Astrocyte of the spinal cord (primary cell): ENCODE data around the gene RPS6KA5.
A peak's percentile ranks its signal among the peaks of the same experiment; 100 is the strongest.
"Not testable (repeated sequence)": the region's sequence is repeated elsewhere in the genome, so short reads cannot be mapped to it uniquely, and the experiment has no call there.

Source experiments
- DNase-seq: peaks from one replicate; pipeline ENCODE4 v3.0.0; 2011; ENCODE audit warnings: low read depth, low spot score
- H3K4me3 ChIP-seq: 2 replicates; pipeline ENCODE4 v1.5.1; 2011; ENCODE audit warnings: low read depth, mild to moderate bottlenecking, low read length, moderate library complexity
- in situ Hi-C: cut with HindIII; loops from 2 replicates; pipeline ENCODE4 v1.10.0; 2017; ENCODE audit warnings: low sequenced_read_pairs
- TF ChIP-seq, protein P1 (sequence below): IDR thresholded peaks from 2 replicates; pipeline ENCODE4 v1.5.1; 2012; ENCODE audit warnings: low read depth, mild to moderate bottlenecking, low read length, inconsistent platforms

The RPS6KA5 gene

DNA sequence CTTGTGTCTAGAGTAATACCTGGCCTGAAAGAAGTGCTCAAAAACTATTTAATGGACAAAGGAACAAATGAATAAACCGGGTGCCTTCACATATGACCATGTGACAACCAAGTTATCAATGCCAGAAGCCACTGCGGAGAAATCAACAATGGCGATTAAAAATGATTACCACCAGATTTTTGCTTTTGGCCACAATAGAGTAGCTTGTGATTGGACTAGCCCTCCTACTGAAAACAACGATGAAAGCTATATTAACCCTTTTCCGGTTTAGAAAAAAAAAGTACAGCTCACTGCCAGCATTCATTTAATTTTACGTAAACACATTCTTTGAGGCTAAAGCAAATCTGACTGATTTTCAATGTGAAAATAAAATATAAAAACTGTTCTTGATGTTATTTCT lies 202.6 kb downstream of the RPS6KA5 start:
- in situ Hi-C loops = no loop called here

DNA sequence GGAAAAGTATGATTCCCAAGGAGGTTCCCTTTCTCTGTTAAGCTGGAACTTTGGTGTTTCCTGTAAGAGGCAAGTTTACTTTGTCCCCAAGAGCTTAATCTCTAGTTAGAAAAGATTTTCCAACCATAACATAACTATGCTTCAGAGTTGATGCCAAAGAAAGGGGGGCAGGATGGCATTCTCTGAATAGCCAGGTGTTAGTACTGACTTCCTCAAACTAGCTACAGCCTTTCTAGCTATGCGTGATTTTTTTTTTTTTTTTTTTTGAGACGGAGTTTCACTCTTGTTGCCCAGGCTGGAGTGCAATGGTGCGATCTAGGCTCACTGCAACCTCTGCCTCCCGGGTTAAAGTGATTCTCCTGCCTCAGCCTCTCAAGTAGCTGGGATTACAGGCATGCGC lies 204.3 kb downstream of the RPS6KA5 start:
- DNase-seq, H3K4me3 ChIP-seq, in situ Hi-C loops: not testable (repeated sequence)

More for the DNA sequence above, 202.6 kb downstream of the RPS6KA5 start:
- H3K4me3 ChIP-seq = no peak overlapping the region
- no peak for DNase-seq
- TF ChIP-seq, protein P1, sequence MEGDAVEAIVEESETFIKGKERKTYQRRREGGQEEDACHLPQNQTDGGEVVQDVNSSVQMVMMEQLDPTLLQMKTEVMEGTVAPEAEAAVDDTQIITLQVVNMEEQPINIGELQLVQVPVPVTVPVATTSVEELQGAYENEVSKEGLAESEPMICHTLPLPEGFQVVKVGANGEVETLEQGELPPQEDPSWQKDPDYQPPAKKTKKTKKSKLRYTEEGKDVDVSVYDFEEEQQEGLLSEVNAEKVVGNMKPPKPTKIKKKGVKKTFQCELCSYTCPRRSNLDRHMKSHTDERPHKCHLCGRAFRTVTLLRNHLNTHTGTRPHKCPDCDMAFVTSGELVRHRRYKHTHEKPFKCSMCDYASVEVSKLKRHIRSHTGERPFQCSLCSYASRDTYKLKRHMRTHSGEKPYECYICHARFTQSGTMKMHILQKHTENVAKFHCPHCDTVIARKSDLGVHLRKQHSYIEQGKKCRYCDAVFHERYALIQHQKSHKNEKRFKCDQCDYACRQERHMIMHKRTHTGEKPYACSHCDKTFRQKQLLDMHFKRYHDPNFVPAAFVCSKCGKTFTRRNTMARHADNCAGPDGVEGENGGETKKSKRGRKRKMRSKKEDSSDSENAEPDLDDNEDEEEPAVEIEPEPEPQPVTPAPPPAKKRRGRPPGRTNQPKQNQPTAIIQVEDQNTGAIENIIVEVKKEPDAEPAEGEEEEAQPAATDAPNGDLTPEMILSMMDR = no peak

DNA sequence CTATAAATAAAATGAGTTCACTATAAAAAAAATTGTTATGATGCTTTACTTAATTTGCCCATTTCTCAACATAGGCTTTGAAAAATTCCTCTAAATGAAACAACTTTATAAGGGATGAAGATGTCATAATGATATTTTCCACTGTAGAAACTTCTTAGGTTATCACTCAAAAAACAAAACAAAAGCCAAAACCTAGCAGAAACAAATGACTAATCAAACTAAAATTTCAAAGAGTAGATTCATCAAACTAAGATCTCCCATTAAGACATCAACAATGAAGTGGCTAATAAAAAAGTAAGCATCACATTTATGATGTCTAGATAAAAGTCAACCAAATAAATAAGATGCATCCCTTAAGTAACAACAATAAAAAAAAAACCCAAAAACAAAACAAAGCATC lies 207.3 kb downstream of the RPS6KA5 start:
- TF ChIP-seq, protein P1 = no peak
- H3K4me3 ChIP-seq = no peak overlapping the region
- DNase-seq = no peak
- in situ Hi-C loops = no loop called here

DNA sequence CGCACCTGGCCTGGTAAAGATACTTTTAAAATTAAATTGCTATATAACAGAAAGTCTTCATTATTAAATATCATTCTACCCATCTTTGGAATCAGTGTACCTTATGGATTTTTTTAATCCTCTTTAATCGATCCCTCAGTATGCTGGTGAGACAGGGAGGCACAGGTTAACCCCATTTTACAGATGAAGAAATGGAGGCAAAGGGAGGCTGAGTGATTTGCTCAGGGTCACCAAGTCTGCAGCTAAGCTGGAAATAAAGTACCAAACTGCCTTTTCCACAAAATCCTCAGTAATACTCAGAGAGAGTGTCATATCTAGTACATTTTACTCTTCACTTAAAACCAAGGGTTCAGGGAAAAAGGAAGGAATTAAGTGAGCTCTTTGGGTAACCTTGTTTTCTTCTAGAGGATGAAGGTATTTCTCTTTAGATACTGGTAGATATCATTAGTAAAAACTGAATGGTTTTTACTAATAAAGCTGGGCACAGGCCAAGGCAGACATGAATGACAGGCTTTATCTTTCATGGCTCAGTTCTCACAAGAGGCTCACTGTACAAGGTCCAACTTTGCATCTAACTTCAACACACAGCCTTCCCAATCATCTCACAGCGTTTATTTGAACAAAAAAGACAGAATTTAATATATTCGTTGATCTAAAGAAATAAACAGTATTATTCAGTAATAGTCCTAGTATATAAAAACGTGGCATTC lies 209.0 kb downstream of the RPS6KA5 start:
- no peak for DNase-seq
- H3K4me3 ChIP-seq = no peak overlapping the region
- in situ Hi-C loops = no loop called here
- TF ChIP-seq, protein P1 = no peak

DNA sequence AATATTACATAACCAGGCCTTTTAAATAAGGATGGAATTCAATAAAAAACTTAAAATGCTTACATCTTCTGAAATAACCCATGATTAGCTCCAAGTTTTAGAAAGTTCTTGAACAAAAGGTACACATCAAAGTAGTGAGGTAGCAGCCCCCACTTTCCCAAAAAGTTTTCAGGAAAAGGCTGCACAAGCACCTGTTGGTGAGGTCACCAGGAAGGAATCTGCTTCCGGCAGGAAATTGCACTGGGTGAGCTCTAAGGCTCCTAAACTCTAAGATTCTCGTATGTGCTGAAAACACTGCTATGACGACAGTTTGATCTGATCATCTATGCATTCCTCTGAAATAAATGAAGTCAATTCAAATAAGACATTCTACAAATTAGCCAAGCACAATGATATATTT lies 210.0 kb downstream of the RPS6KA5 start:
- in situ Hi-C loops = no loop called here
- no peak overlapping the region for H3K4me3 ChIP-seq
- TF ChIP-seq, protein P1 = no peak
- peak; percentile 32 for DNase-seq

DNA sequence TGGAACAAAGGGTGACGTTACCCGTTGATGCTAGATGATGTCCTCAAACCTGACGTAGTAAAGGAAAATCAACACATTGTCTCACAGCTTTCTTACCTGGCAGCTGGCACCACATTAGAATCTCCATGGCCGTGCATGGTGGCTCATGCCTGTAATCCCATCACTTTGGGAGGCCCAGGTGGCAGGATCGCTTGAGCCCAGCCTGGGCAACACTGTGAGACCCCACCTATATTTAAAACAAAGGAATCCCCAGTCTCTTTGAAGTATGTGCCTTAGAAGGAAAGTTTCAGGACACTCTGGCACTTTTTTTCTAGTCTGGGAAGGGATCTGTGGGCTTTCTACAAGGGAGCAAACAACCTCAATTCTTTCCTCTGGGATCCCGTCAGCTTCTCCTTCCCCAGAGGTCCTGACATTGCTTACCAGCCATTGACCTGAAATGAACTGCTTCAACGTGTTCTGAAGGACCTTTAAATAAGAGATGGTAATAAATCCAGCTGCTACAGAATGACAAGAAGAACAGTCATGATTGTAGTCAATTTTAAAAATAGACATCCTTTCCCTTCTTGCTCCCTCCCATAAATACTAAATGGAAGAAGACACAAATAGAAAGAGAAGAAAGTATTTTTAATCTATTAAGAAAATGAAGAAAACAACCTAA lies 210.5 kb downstream of the RPS6KA5 start:
- in situ Hi-C loops = no loop called here
- H3K4me3 ChIP-seq = no peak overlapping the region
- TF ChIP-seq, protein P1 = no peak
- no peak for DNase-seq
